ENCODE data around the gene CLK3. TPM values are rescaled to one million over a fixed set of nuclear protein-coding genes. Genes with fewer than 3 reads are reported as not detected.

CLK3 gene
- total and polyA plus RNA-seq, 10 of the 15 experiments (the other 5 are each of a cell fraction or from before 2014, with no cell fraction given) = 3.3 to 169 (median 66.2) TPM

- in situ Hi-C loops (cut with MboI) = no loop called here
- TF ChIP-seq ZBTB4 (CRISPR knock-in tag; IDR thresholded peaks at IDR 0.05) (no peak), CTCF (IDR thresholded peaks at IDR 0.05 in 2 of 3, conservative IDR thresholded peaks at IDR 0.05 in 1 of 3; ENCODE audit: control insufficient read depth in 2 of 3, extremely low read depth in 1 of 3, insufficient read depth in 1 of 3, low read depth in 3 of 3, low read length in 3 of 3) (peak; percentile 89 to 98 (median 95); a peak in 5 of 6 replicates), HDAC6 (IDR thresholded peaks at IDR 0.05; ENCODE audit: unreplicated experiment) (no peak), RAD21 (IDR thresholded peaks at IDR 0.05; ENCODE audit: insufficient read depth, low read depth, low read length) (peak; percentile 95), RELA (IDR thresholded peaks at IDR 0.05; ENCODE audit: borderline replicate concordance, partially characterized antibody) (peak; percentile 74), SUPT20H (IDR thresholded peaks at IDR 0.05; ENCODE audit: borderline replicate concordance, control insufficient read depth, low read depth, low read length) (no peak), YY1 (IDR thresholded peaks at IDR 0.05; ENCODE audit: low read depth, low read length) (peak; percentile 49; the same call in 1 of the 2 replicates), RB1 (IDR thresholded peaks at IDR 0.05; ENCODE audit: borderline replicate concordance) (0 out of 2 replicates have a peak, but pooled peaks have one; percentile 49), NR2C1 (IDR thresholded peaks at IDR 0.05) (no peak), ZNF207 (IDR thresholded peaks at IDR 0.05; ENCODE audit: borderline replicate concordance) (peak; percentile 58; the same call in 1 of the 2 replicates), POLR2A (IDR thresholded peaks at IDR 0.05; ENCODE audit: low read depth, low read length) (0 out of 2 replicates have a peak, but pooled peaks have one; percentile 12), PRDM15 (CRISPR knock-in tag; IDR thresholded peaks at IDR 0.05) (no peak), SMC3 (IDR thresholded peaks at IDR 0.05; ENCODE audit: borderline replicate concordance, low read length) (peak; percentile 94)
Measured at GRCh38 chr15:74635228-74635627, 19.6 kb downstream of the CLK3 start.

More at GRCh38 chr15:74635228-74635627, 19.6 kb downstream of the CLK3 start:
- peak; percentile 91 for ATAC-seq
- ChIA-PET CTCF (interaction anchor here (0.7 to 18.9 kb wide), 30 partner anchors 11 to 328 kb away, joined by 3 to 380 read pairs (median 5); partner anchors contain the start of genes CLK3 and FAM219B), RAD21 (ENCODE audit: unreplicated experiment) (interaction anchor here (0.6 to 5.8 kb wide), 9 partner anchors 17 to 315 kb away, joined by 3 to 77 read pairs (median 4); no protein-coding TSS in a partner anchor), SMC1A (ENCODE audit: uncharacterized antibody, unreplicated experiment) (interaction anchor here (0.7 to 8.2 kb wide), 19 partner anchors 10 to 389 kb away, joined by 3 to 116 read pairs (median 4); partner anchors contain the start of gene PPCDC), POLR2A (interaction anchor here (0.9 to 1.6 kb wide), 4 partner anchors 134 to 149 kb away, joined by 3 to 4 read pairs (median 3); no protein-coding TSS in a partner anchor)
- no peak overlapping the region for H2AFZ ChIP-seq (ENCODE audit: control insufficient read depth, low read depth, low read length)
- no peak for DNase-seq (ENCODE audit: low read depth, low spot score)
- H4K20me1 ChIP-seq (ENCODE audit: control insufficient read depth, insufficient read depth) = no peaks in the 10 kb centered on the region; the same call in 1 of the 2 replicates
- no peak overlapping the region for H3K9ac ChIP-seq (ENCODE audit: control insufficient read depth, insufficient read depth, low read length)
- WGBS (ENCODE audit: insufficient coverage, insufficient replicate concordance, low lambda C conversion rate, missing lambda C conversion rate) = 3% methylated on average over 5 of the region's 5 CpGs
- H3K4me3 ChIP-seq = no peak overlapping the region
- H3K27ac ChIP-seq (ENCODE audit: control insufficient read depth, insufficient read depth) = no peak overlapping the region
- no peaks in the 10 kb centered on the region for H3K27me3 ChIP-seq (replicated peaks in 1 of 2; ENCODE audit: control insufficient read depth in 2 of 2, insufficient read depth in 2 of 2, low read length in 1 of 2)
- no peaks in the 10 kb centered on the region for H3K79me2 ChIP-seq (ENCODE audit: control insufficient read depth, insufficient read depth, low read length)
- intact Hi-C loops (cut with micrococcal nuclease; ENCODE audit: unreplicated experiment) = loop anchor here (1.0 to 5.0 kb wide), 4 partner anchors 134 to 316 kb away; no protein-coding TSS in a partner anchor
- H3K36me3 ChIP-seq (ENCODE audit: control insufficient read depth in 2 of 2, insufficient read depth in 2 of 2, low read length in 1 of 2) = peaks cover 23 to 51% of the 10 kb centered on the region in 2 experiments
- no peak overlapping the region for H3K4me2 ChIP-seq (ENCODE audit: control insufficient read depth, insufficient read depth)
- H3K9me3 ChIP-seq (replicated peaks; ENCODE audit: control insufficient read depth, insufficient read depth, low read length) = no peaks in the 10 kb centered on the region
- H3K4me1 ChIP-seq (ENCODE audit: control insufficient read depth, insufficient read depth, low read length) = no peaks in the 10 kb centered on the region
- peak; percentile 94 for FAIRE-seq
- no TSS peak for BruUV-seq (replicated peaks)
